GM21619 (cell line): Measurements from ENCODE around the gene MAN1C1.

Experiments
- ATAC-seq: cut with Tn5 transposase; IDR thresholded peaks from one replicate; pipeline ENCODE4 v1.9.1; 2021; ENCODE audit not compliant: unreplicated experiment

The MAN1C1 gene

DNA sequence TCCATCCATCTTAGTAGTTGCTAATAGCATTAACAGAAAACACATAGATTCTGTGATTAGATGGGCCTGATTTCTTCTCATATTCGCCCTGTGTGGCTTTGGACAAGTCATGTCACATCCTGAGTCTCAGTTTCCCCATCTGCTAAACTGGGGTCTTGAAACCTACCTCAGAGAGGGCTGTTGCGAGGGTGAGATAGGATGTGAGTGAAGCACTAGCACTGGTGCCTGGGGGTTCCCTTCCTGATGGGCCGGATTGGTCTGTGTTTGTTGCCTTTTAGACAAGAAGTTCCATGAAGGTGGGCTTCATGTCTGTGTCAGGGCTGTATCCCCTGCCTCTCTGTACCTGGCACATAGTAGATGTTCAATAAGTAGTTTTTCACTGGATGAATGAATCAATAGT lies 3.5 kb upstream of the MAN1C1 start:
- ATAC-seq, result no peak

DNA sequence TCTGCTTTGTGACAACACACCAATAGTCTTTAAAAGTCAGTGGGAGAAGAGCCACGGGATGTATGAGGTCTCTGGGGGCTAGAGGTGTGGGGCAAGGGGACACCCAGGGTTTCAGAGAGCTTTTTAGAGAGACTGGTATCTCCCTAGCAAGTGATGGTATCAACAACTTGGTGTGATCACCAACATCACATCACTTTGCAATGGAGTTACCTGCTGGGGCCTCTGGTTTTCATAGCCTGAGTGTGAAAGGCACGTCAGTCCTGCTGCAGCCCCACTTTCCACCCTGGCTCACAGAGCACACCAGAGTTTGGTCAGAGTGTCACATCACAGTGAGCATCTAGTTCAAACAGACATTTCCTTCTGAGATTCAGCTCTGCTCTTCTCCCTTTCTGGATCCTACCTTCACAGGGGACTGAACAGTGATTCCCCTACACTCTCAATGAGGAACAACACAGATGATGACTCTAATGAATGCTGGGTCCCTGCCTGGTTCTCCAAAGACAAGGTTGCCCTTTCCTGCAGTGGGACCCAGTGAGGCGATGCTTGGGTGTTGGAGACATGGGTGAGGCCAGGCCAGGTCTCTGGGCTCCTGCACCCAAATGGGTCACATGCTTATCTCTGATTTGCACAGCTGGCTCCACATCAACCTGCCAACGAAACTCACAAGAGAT lies 2.0 kb upstream of the MAN1C1 start:
- ATAC-seq, result no peak

DNA sequence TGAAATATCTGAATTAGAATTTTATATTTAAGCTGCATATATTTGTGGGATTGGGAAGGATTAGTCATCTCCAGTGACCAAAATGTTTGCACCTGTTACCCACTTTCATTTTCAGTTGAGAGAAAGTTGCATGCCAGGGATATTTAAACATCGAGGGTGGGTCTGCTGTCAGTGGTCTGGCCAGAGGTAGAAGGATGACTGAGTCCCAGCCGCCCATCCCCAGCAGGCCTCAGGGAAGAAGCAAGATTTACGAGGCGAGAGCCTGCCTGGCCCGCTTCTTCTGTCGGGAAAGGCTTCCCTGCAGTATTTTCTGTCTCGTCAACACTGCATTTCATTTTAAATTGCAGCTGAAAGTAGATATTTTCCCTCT lies 1.4 kb upstream of the MAN1C1 start:
- no peak for ATAC-seq

DNA sequence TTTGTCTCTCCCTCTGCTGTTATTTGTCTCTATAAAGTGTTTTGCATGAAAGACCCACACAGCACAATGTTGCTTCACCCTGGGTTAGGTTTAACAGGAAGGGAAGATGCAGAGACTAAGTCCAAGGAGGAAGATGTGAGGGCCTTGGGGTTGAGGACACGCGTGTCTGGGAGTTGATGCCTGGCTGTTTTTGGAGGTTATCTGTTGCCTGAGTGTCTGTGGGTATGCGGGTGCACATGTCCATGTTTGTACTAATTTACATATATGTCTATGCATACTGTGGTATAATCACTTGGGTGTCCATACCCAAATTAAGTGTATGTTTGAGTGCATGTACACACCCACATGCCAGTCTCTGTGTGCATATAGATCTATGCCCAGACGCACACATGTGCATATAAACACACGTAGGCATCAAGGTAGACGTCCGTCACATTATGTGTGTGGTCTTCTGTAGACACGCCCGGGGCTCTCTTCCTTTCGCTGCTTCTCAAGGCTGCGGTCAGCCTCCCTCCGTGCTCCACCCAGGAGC lies 962 bp upstream of the MAN1C1 start:
- ATAC-seq, result no peak

DNA sequence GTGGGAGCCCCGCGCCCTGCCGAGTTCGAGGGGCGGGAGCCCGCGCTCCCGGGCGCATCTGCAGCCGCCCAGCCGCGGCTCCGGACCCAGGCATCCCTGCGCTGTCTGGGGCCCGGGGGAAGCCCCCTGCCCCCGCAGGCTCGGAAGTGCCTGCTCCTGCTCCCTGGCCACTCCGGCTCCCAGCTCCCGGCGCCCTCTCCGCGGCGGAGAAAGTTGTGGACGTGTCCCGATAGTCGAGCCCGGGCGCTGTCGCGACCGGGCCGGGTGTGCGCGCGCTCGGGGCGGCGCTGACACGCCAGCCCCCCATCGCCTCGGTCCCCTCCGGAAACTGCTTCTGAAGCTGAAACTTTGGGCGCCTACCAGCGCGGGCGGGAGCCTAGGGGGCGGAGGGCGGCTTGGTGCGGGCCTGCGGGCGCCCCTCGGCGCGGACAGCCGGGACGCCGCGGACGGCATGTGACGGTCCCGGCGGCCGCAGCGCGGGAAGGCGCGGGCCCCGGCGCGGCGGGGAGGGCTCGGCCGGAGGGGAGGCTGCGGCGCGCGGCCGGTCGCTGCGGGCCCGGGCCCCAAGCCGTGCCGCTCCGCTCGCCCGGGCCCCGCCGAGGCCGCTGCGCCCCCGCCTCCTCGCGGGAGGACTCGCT lies 515 bp downstream of the MAN1C1 start:
- no peak for ATAC-seq

DNA sequence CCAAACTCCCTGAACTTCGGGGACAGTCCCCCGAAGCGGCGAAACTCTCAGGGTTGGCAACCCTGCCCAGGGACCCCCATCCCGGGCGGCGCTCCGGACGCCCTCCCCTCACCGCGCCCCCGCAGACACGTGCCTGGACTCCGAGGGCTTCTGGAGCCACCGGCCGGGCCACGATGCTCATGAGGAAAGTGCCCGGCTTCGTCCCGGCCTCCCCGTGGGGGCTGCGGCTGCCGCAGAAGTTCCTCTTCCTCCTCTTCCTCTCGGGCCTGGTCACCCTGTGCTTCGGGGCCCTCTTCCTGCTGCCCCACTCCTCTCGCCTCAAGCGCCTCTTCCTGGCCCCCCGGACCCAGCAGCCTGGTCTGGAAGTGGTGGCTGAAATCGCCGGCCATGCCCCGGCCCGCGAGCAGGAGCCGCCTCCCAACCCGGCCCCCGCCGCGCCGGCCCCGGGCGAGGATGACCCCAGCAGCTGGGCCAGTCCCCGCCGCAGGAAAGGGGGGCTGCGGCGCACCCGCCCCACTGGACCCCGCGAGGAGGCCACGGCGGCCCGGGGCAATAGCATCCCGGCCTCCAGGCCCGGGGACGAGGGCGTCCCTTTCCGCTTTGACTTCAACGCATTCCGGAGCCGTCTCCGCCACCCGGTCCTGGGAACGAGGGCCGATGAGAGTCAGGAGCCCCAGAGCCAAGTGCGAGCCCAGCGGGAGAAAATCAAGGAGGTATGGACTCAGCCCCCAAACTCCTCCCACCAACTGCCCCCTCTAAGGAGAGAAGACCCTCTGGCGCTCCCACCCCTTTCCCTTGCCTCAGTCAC lies 1.2 kb downstream of the MAN1C1 start:
- no peak for ATAC-seq

DNA sequence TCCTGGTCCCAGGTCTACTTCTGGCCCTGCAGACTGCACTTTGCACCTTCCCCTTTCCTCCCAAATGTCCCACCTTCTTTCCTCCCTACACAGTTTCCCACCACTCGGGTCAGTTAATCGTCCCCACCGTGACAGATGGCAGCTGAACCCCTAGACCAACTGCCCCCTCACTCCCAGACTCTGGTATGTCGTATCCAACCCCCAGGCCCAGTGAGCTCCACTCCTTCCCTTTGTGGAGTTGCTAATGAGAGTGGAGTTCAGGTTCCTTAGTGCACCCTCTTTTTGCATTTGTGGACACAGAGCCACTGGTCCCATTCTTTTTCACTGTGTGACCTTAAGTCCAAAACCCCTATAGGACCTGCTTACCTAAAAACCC lies 1.8 kb downstream of the MAN1C1 start:
- no peak for ATAC-seq

DNA sequence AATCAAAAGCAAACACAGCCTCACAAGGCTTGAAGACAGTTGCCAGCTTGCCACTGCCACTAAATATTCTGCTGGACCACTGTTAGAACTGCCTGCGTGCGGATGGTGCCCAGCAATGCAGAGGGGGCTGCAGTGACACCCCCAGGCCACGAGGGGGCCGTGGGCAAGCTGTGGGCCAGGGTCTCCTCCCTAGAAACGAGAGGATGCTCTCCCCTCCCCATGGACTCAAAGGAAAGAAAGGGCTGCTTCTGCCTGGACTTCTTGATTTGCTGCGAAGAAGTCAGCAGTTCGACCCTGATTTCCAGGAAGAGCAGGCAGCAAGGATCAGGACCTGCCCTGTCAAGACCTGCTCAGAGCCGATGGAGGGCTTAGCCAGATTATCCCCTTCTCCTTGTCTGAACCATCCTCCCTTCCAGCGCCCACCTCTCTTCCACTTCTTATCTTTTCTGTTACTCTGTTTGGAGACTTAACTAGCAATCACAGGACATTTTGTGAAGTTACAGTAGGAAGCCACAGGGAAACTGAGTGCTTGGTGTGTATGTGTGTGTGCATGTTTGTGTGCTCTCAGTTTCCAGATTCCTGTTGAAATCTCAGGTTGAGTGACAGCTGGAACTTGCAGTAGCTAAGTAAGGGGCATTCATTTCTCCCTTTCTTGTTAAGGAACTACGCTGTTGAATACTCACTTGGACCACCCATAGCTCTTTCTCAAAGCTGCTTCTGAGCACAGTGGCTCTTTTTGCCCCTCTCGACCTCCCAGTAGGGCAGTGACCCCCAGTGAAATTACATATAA lies 2.7 kb downstream of the MAN1C1 start:
- ATAC-seq, result no peak

DNA sequence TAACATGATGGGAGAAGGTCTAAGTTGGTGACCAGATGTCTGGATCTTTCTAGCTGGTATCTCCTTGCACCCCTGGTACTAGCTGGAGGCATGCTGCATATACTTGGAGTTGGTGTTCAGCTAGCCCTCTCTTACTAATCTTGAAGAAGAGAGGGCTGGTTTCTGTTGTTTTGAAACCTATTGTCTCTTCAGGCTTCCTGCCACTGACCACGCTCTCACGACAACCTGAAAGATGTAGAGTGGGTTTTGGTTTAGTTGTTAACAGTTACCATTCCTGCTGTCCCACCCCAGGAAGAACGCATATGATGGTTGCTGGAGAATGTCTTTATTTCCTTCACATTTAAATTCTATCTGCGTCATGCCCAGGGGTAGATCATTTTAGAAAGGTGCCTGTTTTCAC lies 3.6 kb downstream of the MAN1C1 start:
- ATAC-seq, result no peak

DNA sequence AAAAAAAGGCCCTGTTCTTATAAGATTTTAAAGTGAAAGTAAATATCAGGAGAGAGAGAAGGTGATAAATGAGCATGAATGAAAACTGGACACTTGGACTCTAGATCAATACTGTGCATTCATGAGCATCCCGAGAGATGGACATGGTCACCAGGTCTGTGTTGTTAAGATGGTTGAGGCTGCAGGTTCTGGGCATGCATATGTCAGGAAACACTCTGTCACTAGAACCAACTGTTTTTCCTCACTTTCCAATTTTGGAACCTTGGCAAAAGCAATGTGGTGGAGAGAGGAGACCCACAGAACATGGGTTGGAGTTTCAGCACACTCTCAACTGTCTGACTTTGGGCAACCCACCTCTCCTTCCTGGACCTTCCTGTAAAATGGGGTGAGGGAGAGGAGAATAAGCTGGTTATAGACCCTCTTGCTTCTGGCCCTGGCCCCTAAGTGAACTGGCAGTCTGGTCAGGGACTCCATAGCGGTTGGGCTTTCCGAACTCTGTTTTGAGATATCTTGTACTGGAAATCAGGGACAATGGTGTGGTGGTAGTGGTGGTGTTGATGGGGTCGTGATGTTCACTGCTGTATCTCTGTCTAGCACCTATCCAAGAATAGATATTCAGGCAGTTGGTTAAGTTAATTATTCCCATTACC lies 4.2 kb downstream of the MAN1C1 start:
- ATAC-seq, result no peak

DNA sequence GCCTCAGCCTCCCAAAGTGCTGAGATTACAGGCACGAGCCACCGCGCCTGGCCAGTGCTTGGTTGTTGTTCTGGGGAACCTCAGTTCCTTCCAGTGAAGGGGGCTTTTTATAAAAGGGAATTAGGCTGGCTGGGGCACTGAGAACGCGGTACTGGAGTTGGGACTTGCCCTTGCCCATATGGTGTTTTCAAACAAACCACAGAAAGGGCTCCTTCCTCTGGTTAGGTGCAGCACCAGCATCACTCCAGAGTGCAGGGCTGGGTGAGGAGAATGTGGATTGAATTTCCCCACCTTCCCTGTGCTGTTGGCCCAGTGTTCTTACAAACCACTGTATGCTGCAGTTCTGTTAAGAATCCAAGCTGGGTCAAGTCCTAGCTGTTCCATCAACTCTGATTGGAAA lies 5.3 kb downstream of the MAN1C1 start:
- ATAC-seq, result no peak

DNA sequence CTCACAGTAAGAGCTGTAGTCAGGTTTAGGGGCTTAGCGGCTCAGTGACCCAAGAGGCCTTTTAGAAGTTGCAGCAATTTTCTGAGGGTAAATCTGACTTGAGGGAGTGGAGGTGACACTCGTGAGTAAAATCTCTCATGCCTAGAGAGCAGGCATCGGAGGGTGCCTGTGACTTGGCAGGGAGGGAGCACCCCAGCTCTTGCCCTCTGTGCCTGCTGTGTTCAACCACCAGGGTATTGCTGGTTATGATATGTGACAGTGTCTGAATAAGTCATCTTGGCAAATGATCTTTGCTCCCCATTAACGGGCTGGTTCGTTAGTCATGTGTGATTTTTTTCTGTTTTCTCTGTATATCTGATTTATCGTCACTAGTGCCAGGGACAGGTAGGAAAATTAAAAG lies 5.9 kb downstream of the MAN1C1 start:
- ATAC-seq, result no peak

DNA sequence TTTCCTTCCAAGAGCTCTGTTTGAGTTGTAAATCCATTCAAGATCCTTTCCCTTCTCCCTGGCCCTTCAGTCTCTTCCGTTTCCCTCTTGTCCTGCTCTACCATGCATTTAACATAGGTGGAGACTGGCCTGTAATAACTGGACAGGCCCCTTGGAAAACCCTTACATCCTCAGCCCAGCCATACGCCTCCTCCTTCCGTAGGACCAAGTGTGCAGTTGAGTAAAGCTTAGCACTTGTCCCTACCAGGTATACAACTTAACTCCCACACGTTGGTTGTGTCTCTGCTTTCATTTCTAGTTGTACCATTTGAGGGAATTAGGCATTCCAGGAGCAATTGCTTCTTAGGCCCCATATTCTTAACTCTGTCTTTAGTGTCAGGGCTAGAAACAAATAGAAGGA lies 6.4 kb downstream of the MAN1C1 start:
- no peak for ATAC-seq

DNA sequence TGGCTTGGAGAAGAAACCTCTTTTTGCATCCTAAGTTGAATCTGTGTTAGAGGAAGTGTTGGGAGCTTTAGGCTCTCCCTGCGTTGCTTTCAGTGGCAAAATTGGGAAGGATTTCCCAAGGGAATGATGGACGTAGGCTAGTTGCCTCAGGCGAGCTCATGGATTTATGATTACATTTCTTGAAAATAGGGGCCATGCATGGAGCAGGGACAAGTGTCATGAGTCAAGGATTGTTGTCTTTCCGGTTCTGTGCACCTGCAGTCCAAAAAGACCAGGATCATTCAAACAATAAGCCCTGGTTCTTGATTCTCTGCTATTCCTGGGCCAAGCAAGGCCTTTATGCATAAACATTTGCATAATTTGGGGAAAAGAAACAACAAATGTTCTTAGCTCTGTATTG lies 7.1 kb downstream of the MAN1C1 start:
- ATAC-seq, result no peak

DNA sequence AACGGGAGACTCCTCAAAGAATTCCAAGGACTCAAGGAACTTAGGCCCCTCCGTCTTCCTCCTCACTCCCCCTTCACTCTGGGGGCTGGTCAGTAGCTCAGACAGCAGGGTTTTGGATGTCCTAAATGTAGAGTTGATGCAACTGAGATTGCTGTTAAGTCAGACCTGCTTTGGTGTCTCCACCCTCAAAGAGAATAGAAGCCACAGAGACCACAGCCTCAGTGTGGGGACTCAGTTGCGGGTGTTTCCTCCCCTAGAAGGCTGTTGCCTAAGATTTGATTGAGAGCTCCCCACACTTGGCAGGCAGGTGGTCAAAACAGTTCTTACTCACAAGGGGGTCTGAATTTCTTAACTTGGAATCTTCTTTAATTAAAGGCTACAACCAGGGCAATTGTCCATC lies 7.6 kb downstream of the MAN1C1 start:
- ATAC-seq, result no peak

DNA sequence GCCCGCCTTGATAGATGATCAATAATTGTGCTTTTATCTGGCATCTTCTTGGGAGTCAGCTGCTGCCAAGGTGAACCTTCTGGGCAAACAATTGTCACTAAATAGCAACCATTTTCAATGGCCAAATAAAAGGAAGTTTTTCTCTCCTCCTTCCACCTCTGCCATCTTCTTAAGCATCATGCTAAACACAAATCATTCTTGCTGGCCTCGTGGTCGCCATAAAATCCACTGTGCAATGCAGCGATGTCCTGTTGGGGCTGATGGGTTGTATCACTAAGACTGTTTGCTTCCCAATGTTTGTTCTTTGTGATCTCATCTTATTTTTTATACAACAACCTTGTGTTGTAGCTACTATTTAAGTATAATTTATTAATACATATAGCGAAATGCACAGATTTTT lies 8.0 kb downstream of the MAN1C1 start:
- no peak for ATAC-seq

DNA sequence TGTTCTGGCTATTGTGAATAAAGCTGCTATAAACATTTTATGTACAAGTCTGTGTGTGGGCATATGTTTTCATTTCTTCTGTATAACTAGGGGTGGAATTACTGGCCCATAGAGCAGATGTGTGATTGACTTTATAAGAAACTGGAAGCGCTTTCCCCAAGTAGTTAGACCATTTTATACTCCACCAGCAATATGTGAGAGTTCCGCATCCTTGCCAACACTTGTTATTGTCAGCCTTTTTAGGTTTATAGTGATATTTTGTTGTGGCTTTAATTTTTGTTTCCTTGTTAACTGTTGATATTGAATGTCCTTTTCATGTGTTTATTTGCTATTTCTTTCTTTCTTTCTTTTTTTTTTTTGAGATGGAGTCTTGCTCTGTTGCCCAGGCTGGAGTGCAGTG lies 9.4 kb downstream of the MAN1C1 start:
- no peak for ATAC-seq

DNA sequence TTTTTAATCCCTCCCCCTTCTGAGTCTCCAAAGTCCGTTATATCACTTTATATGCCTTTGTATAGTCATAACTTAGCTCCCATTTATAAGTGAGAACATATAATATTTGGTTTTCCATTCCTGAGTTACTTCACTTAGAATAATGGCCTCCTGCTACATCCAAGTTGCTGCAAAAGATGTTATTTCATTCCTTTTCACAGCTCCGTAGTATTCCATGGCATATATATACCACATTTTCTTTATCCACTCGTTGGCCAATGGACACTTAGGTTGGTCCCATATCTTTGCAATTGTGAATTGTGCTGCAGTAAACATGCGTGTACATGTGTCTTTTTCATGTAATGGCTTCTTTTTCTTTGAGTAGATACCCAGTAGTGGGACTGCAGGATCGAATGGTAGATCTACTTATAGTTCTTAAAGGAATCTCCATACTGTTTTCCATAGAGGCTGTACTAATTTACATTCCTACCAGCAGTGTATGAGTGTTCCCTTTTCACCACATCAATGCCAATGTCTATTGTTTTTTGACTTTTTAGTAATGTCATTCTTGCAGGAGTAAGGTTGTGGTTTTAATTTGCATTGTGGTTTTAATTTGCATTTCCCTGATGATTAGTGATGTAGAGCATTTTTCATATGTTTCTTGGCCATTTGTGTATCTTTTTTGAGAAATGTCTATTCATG lies 12.3 kb downstream of the MAN1C1 start:
- no peak for ATAC-seq

DNA sequence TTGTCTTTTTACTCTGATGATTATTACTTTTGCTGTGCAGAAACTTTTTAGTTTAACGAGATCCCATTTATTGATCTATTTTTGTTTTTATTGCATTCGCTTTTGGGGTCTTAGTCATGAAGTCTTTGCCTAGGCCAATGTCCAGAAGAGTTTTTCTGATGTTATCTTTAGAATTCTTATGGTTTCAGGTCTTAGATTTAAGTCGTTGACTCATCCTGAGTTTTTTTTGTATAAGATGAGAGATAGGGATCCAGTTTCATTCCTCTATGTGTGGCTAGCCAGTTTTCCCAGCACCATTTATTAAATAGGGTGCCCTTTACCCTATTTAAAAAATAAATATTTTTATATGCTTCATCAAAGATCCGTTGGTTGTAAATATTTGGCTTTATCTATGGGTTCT lies 13.2 kb downstream of the MAN1C1 start:
- ATAC-seq, result no peak

DNA sequence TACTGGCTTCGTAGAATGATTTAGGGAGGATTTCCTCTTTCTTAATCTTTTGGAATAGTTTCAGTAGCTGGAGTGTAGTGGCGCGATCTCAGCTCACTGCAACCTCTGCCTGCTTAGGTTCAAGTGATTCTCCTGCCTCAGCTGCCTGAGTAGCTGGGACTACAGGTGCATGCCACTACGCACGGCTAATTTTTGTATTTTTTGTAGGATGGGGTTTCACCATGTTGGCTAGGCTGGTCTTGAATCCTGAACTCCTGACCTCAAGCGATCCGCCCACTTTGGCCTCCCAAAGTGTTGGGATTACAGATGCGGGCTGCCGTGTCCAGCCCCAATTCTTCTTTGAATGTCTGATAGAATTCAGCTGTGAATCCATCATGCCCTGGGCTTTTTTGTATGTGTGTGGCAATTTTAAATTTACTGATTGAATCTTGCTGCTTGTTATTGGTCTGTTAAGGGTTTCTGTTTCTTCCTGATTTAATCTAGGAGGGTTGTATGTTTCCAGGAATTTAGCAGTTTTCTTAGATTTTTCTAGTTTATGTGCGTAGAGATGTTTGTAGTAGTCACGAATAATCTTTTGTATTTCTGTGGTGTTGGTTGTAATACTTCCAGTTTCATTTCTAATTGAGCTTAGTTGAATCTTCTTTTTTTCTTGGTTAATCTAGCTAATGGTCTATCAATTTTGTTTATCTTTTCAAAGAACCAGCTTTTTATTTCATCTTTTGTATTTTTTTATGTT lies 15.3 kb downstream of the MAN1C1 start:
- no peak for ATAC-seq
